Esophagus squamous epithelium (tissue), 5 donors: ENCODE measurements around the gene TEX48. TPM values are rescaled to one million over a fixed set of nuclear protein-coding genes. Genes with fewer than 3 reads are reported as not detected.

Experiments
- DNase-seq: peaks from one replicate; lab custom pipeline; 2025; lab: John Stamatoyannopoulos, UW
- H3K27ac ChIP-seq, 4 donors: fragments of 200-600 bp; sonication (generic); one replicate each; pipeline ENCODE4 v1.5.1; 2016 to 2019; ENCODE audit warnings: mild to moderate bottlenecking in 1 of 4
- H3K27me3 ChIP-seq, 4 donors: fragments of 200-600 bp; sonication (generic); 1 replicate in 3 of 4; 2 replicates in 1 of 4; pipeline versions ENCODE4 v1.5.1 to v1.6.0; 2017 to 2021; ENCODE audit warnings: antibody characterized with exemption in 1 of 4
- H3K36me3 ChIP-seq, 3 donors: fragments of 200-600 bp; sonication (generic); one replicate each; pipeline ENCODE4 v1.5.1; 2016 to 2019
- H3K4me1 ChIP-seq, 3 donors: fragments of 200-600 bp; sonication (generic); one replicate each; pipeline ENCODE4 v1.5.1; 2017 to 2019
- H3K4me3 ChIP-seq, 4 donors: fragments of 200-600 bp; sonication (generic); 1 replicate in 3 of 4; 2 replicates in 1 of 4; pipeline ENCODE4 v1.5.1; 2016 to 2019; ENCODE audit warnings: mild to moderate bottlenecking in 2 of 4, moderate library complexity in 1 of 4
- H3K9me3 ChIP-seq, 3 donors: fragments of 200-600 bp; sonication (generic); one replicate each; pipeline ENCODE4 v1.5.1; 2016 to 2019
- CTCF ChIP-seq, 6 experiments: fragments of 450-650 bp in 4 of 6; fragments of 200-600 bp in 2 of 6; sonication (generic) in 2 of 6; IDR thresholded peaks; one replicate each; pipeline ENCODE4 v1.5.1; 2016 to 2019; ENCODE audit warnings: antibody characterized with exemption in 6 of 6, mild to moderate bottlenecking in 4 of 6, moderate library complexity in 4 of 6
- POLR2A ChIP-seq, 4 donors: fragments of 450-650 bp; IDR thresholded peaks; one replicate each; pipeline ENCODE4 v1.6.1; 2017; ENCODE audit warnings: antibody characterized with exemption in 4 of 4, mild to moderate bottlenecking in 4 of 4, moderate library complexity in 3 of 4
- WGBS, 2 donors: methylation state at CpG; one replicate each; pipeline ENCODE4 v1.1.5; 2018; 5-methylcytosine and 5-hydroxymethylcytosine counted together
- intact Hi-C: fragments of 100-400 bp; cut with DNase I; formaldehyde crosslinking; loops from one replicate; pipeline ENCODE4 v1.15.0; 2022
- total RNA-seq, 4 donors: library from RNA; depleted of rRNA; stranded (reverse); fragments of >200 nt; gene quantifications; one replicate each; pipeline ENCODE4 v1.1.0, GENCODE V29; 2016
- donor health status: DM: yes; HTN: yes; CAD: no.

Gene TEX48
- total RNA-seq, 4 donors from 2014 or later: not detected

GRCh38 chr9:114720086-114720676 lies 38.2 kb upstream of the TEX48 start:
- peaks cover 0 to 39% (median 0%) of the 10 kb centered on the region in 4 donors for H3K27me3 ChIP-seq
- H3K9me3 ChIP-seq: no peaks in the 10 kb centered on the region
- 90% methylated on average over 2 of the region's 3 CpGs; no CpG with 5 or more reads in 1 of the 2 donors for WGBS, 2 donors
- DNase-seq: no peak
- H3K36me3 ChIP-seq: no peaks in the 10 kb centered on the region
- no peak overlapping the region for H3K4me3 ChIP-seq
- no peak overlapping the region for H3K27ac ChIP-seq
- intact Hi-C loops: no loop called here
- TF ChIP-seq POLR2A (IDR thresholded peaks at IDR 0.05) (no peak), CTCF (IDR thresholded peaks at IDR 0.05) (no peak)
- peaks cover 0 to 42% (median 13%) of the 10 kb centered on the region in 3 donors for H3K4me1 ChIP-seq

GRCh38 chr9:114719290-114719689 lies 37.3 kb upstream of the TEX48 start:
- Histone ChIP-seq H3K9me3 (no peaks in the 10 kb centered on the region), H3K27ac (peak overlapping the region in 1 of 4 donors; percentile 39), H3K4me3 (no peak overlapping the region), H3K4me1 (peaks cover 0 to 42% (median 13%) of the 10 kb centered on the region in 3 donors), H3K36me3 (no peaks in the 10 kb centered on the region), H3K27me3 (peaks cover 0 to 39% (median 0%) of the 10 kb centered on the region in 4 donors)
- no peak for DNase-seq
- intact Hi-C loops: no loop called here
- 48 to 61% methylated on average over 4 of the region's 4 CpGs for WGBS, 2 donors
- TF ChIP-seq CTCF (IDR thresholded peaks at IDR 0.05) (no peak), POLR2A (IDR thresholded peaks at IDR 0.05) (no peak)

GRCh38 chr9:114718801-114719221 lies 36.8 kb upstream of the TEX48 start:
- peaks cover 0 to 39% (median 0%) of the 10 kb centered on the region in 4 donors for H3K27me3 ChIP-seq
- H3K4me1 ChIP-seq: peaks cover 0 to 42% (median 13%) of the 10 kb centered on the region in 3 donors
- H3K9me3 ChIP-seq: no peaks in the 10 kb centered on the region
- H3K27ac ChIP-seq: peak overlapping the region in 1 of 4 donors; percentile 39
- intact Hi-C loops: no loop called here
- whole genome bisulfite sequencing, 2 donors: 34 to 58% methylated on average over 5 to 7 of the region's 8 CpGs
- H3K4me3 ChIP-seq: no peak overlapping the region
- no peak for DNase-seq
- TF ChIP-seq CTCF (IDR thresholded peaks at IDR 0.05) (no peak), POLR2A (IDR thresholded peaks at IDR 0.05) (no peak)
- H3K36me3 ChIP-seq: no peaks in the 10 kb centered on the region

GRCh38 chr9:114717908-114718486 lies 36.0 kb upstream of the TEX48 start:
- intact Hi-C loops: no loop called here
- no peak for TF ChIP-seq POLR2A (IDR thresholded peaks at IDR 0.05)
- TF ChIP-seq CTCF (IDR thresholded peaks at IDR 0.05): no peak
- no peak for DNase-seq
- WGBS, 2 donors: 61 to 66% methylated on average over 3 of the region's 3 CpGs
- Histone ChIP-seq H3K27ac (no peak overlapping the region), H3K4me1 (peaks cover 0 to 42% (median 13%) of the 10 kb centered on the region in 3 donors), H3K36me3 (no peaks in the 10 kb centered on the region), H3K4me3 (no peak overlapping the region), H3K27me3 (peaks cover 0 to 39% (median 0%) of the 10 kb centered on the region in 4 donors), H3K9me3 (no peaks in the 10 kb centered on the region)

GRCh38 chr9:114709636-114710035 lies 27.6 kb upstream of the TEX48 start:
- H3K4me3 ChIP-seq: no peak overlapping the region
- H3K27me3 ChIP-seq: peaks cover 0 to 23% (median 0%) of the 10 kb centered on the region in 4 donors
- no peaks in the 10 kb centered on the region for H3K36me3 ChIP-seq
- intact Hi-C loops: no loop called here
- no peak overlapping the region for H3K27ac ChIP-seq
- DNase-seq: no peak
- 87 to 100% methylated on average over 1 of the region's 1 CpG for WGBS, 2 donors
- no peaks in the 10 kb centered on the region for H3K9me3 ChIP-seq
- H3K4me1 ChIP-seq: peaks cover 0 to 6% (median 0%) of the 10 kb centered on the region in 3 donors
- TF ChIP-seq CTCF (IDR thresholded peaks at IDR 0.05) (no peak), POLR2A (IDR thresholded peaks at IDR 0.05) (no peak)
